GM23338 (cell line): ENCODE measurements around the gene ZC3H6. TPM values are rescaled to one million over a fixed set of nuclear protein-coding genes. Genes with fewer than 3 reads are reported as not detected.

ENCODE experiments used
- ATAC-seq: fragments of 200-7000 bp; cut with Tn5 transposase; 3 replicates; pipeline ENCODE4 v1.9.1; 2020
- DNase-seq: peaks from one replicate; pipeline ENCODE4 v3.0.0-alpha.2; 2015; ENCODE audit warnings: low spot score
- H2AFZ ChIP-seq: fragments of 200-600 bp; sonication (generic); 2 replicates; pipeline ENCODE4 v1.8.0; 2016; ENCODE audit warnings: antibody characterized with exemption, mild to moderate bottlenecking, moderate library complexity
- H3F3A ChIP-seq: fragments of 200-600 bp; sonication (generic); replicated peaks from 2 replicates; pipeline ENCODE4 v1.8.0; 2017; ENCODE audit warnings: antibody characterized with exemption, mixed run types, low read depth
- H3K27ac ChIP-seq: fragments of 200-600 bp; sonication (generic); 2 replicates; pipeline ENCODE4 v1.6.1; 2016; ENCODE audit warnings: low read depth
- H3K27me3 ChIP-seq: fragments of 200-600 bp; sonication (generic); 2 replicates; pipeline ENCODE4 v1.8.0; 2016; ENCODE audit warnings: mild to moderate bottlenecking, mixed run types, moderate library complexity; ENCODE audit not compliant: insufficient read depth
- H3K36me3 ChIP-seq: fragments of 200-600 bp; sonication (generic); 2 replicates; pipeline ENCODE4 v1.8.0; 2016; ENCODE audit warnings: mild to moderate bottlenecking; ENCODE audit not compliant: insufficient read depth
- H3K4me1 ChIP-seq: fragments of 200-600 bp; sonication (generic); 2 replicates; pipeline ENCODE4 v1.8.0; 2016; ENCODE audit warnings: mild to moderate bottlenecking, moderate library complexity; ENCODE audit not compliant: insufficient read depth
- H3K4me2 ChIP-seq: fragments of 200-600 bp; sonication (generic); 2 replicates; pipeline ENCODE4 v1.7.1; 2017; ENCODE audit warnings: mixed run types
- H3K4me3 ChIP-seq: fragments of 200-600 bp; sonication (generic); 2 replicates; pipeline ENCODE4 v1.6.1; 2016; ENCODE audit warnings: mixed run types
- H3K79me2 ChIP-seq: fragments of 200-600 bp; sonication (generic); replicated peaks from 2 replicates; pipeline ENCODE4 v1.8.0; 2017; ENCODE audit warnings: mild to moderate bottlenecking; ENCODE audit not compliant: insufficient read depth
- H3K9me2 ChIP-seq: fragments of 200-600 bp; sonication (generic); 2 replicates; pipeline ENCODE4 v1.8.0; 2017; ENCODE audit not compliant: insufficient read depth
- H4K20me1 ChIP-seq: fragments of 200-600 bp; sonication (generic); replicated peaks from 2 replicates; pipeline ENCODE4 v1.8.0; 2017; ENCODE audit warnings: mild to moderate bottlenecking; ENCODE audit not compliant: insufficient read depth
- H3K27ac Mint-ChIP-seq: 2 replicates; pipeline ENCODE4 v1.8.0; 2020; ENCODE audit warnings: inconsistent platforms, mild to moderate bottlenecking, moderate library complexity, mixed read lengths
- H3K27me3 Mint-ChIP-seq: 3 replicates; pipeline ENCODE4 v1.8.0; 2022; ENCODE audit warnings: low read depth, mild to moderate bottlenecking, moderate library complexity, mixed read lengths, inconsistent platforms; ENCODE audit not compliant: insufficient read depth, poor library complexity
- H3K36me3 Mint-ChIP-seq: 3 replicates; pipeline ENCODE4 v1.8.0; 2021; ENCODE audit warnings: low read depth, mild to moderate bottlenecking, inconsistent platforms, moderate library complexity, mixed read lengths
- H3K4me1 Mint-ChIP-seq: 3 replicates; pipeline ENCODE4 v1.8.0; 2020; ENCODE audit warnings: mild to moderate bottlenecking, inconsistent platforms, mixed read lengths
- H3K4me3 Mint-ChIP-seq: 3 replicates; pipeline ENCODE4 v1.8.0; 2021; ENCODE audit warnings: moderate library complexity, mild to moderate bottlenecking, inconsistent platforms, mixed read lengths
- H3K9me3 Mint-ChIP-seq: 3 replicates; pipeline ENCODE4 v1.8.0; 2020; ENCODE audit warnings: moderate library complexity, mild to moderate bottlenecking, inconsistent platforms, mixed read lengths
- CREB1 ChIP-seq: fragments of 250-450 bp; sonication (Bioruptor Pico); IDR thresholded peaks from 2 replicates; pipeline ENCODE4 v1.5.0; 2020; ENCODE audit warnings: low read depth, mild to moderate bottlenecking, moderate library complexity
- EZH2 ChIP-seq: fragments of 200-600 bp; sonication (generic); IDR thresholded peaks from one replicate; pipeline ENCODE4 v1.8.0; 2017; ENCODE audit warnings: antibody characterized with exemption, mild to moderate bottlenecking, low read depth; ENCODE audit not compliant: unreplicated experiment
- EZH2phosphoT487 ChIP-seq: fragments of 200-600 bp; sonication (generic); IDR thresholded peaks from one replicate; pipeline ENCODE4 v1.8.1; 2018; ENCODE audit warnings: antibody characterized with exemption; ENCODE audit not compliant: unreplicated experiment
- JUNB ChIP-seq: IDR thresholded peaks from one replicate; pipeline ENCODE4 v1.6.1; 2016; ENCODE audit warnings: antibody characterized with exemption; ENCODE audit not compliant: unreplicated experiment
- NANOG ChIP-seq: IDR thresholded peaks from 2 replicates; pipeline ENCODE4 v1.6.1; 2016; ENCODE audit warnings: antibody characterized with exemption, borderline replicate concordance
- POLR2AphosphoS5 ChIP-seq: IDR thresholded peaks from 2 replicates; pipeline ENCODE4 v1.6.1; 2016; ENCODE audit warnings: antibody characterized with exemption, low read depth
- STAT1 ChIP-seq: IDR thresholded peaks from one replicate; pipeline ENCODE4 v1.6.1; 2016; ENCODE audit warnings: antibody characterized with exemption; ENCODE audit not compliant: unreplicated experiment
- ZNF114 ChIP-seq: fragments of 250-450 bp; sonication (Bioruptor Pico); IDR thresholded peaks from 2 replicates; pipeline ENCODE4 v1.5.0; 2020; ENCODE audit warnings: mild to moderate bottlenecking, moderate library complexity
- ZNF331 ChIP-seq: fragments of 250-450 bp; sonication (Bioruptor Pico); IDR thresholded peaks from 2 replicates; pipeline ENCODE4 v1.5.0; 2020; ENCODE audit warnings: low read depth, mild to moderate bottlenecking, moderate library complexity
- polyA plus RNA-seq: library from polyadenylated mRNA; unstranded; fragments of >200 nt; fragmentation: Nextera tagmentation; extraction: Ambion mirVana; gene quantifications from 2 replicates; pipeline ENCODE4 v1.2.1, GENCODE V29; 2016
- total RNA-seq: library from RNA; depleted of rRNA; stranded (reverse); fragments of >200 nt; shearing (Covaris generic); gene quantifications from 2 replicates; pipeline ENCODE4 v1.2.3, GENCODE V29; 2014
- TF ChIP-seq, protein P1 (sequence below), 2 experiments: fragments of 200-600 bp in 1 of 2; sonication (generic) in 1 of 2; conservative IDR thresholded peaks; 2 replicates each; pipeline versions ENCODE4 v1.5.1 to v1.6.1; 2016 to 2017; ENCODE audit warnings: antibody characterized with exemption in 2 of 2, low read depth in 2 of 2, mild to moderate bottlenecking in 2 of 2, moderate library complexity in 1 of 2
- TF ChIP-seq, protein P2 (sequence below): fragments of 250-450 bp; sonication (Bioruptor Pico); IDR thresholded peaks from 2 replicates; pipeline ENCODE4 v1.5.0; 2020; ENCODE audit warnings: mild to moderate bottlenecking, moderate library complexity
- TF ChIP-seq, protein P3 (sequence below): IDR thresholded peaks from 2 replicates; pipeline ENCODE4 v1.6.1; 2016; ENCODE audit warnings: antibody characterized with exemption
- TF ChIP-seq, protein P4 (sequence below): IDR thresholded peaks from one replicate; pipeline ENCODE4 v1.6.1; 2018; ENCODE audit warnings: antibody characterized with exemption; ENCODE audit not compliant: unreplicated experiment

The ZC3H6 gene
- total and polyA plus RNA-seq, 2 experiments from 2014 or later, result 4.9 to 8.0 TPM

DNA sequence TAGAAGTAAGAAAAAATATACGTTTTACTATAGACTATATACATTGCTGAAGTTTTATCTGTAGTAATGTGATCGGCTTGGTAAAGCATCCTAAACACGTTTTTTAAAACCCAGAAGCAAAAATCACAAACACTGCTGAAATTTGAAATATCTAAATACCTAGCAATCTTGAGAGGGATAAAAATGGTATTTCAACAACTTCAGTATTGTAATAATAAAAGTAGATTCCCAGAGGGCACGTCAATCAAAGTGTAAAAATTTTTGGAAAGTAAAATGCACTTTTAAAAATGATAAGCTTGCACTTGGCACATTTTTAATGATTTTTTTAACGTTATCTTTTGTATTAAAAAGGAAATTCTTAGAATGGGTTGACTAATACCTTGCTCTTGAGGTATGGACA, 1.6 kb downstream of the ZC3H6 start:
- Mint-ChIP-seq H3K27ac (no peak overlapping the region), H3K27me3 (peaks cover under 1% of the 10 kb centered on the region), H3K4me1 (peaks cover 19% of the 10 kb centered on the region), H3K36me3 (no peaks in the 10 kb centered on the region), H3K9me3 (no peaks in the 10 kb centered on the region; the same call in 2 of the 3 replicates), H3K4me3 (peak overlapping the region; percentile 89)
- H2AFZ ChIP-seq, result no peak overlapping the region
- TF ChIP-seq NANOG (no peak), STAT1 (no peak), ZNF114 (CRISPR knock-in tag) (no peak), EZH2phosphoT487 (no peak), POLR2AphosphoS5 (no peak), ZNF331 (CRISPR knock-in tag) (no peak), CREB1 (CRISPR knock-in tag) (no peak), EZH2 (no peak), JUNB (no peak)
- TF ChIP-seq, protein P1, sequence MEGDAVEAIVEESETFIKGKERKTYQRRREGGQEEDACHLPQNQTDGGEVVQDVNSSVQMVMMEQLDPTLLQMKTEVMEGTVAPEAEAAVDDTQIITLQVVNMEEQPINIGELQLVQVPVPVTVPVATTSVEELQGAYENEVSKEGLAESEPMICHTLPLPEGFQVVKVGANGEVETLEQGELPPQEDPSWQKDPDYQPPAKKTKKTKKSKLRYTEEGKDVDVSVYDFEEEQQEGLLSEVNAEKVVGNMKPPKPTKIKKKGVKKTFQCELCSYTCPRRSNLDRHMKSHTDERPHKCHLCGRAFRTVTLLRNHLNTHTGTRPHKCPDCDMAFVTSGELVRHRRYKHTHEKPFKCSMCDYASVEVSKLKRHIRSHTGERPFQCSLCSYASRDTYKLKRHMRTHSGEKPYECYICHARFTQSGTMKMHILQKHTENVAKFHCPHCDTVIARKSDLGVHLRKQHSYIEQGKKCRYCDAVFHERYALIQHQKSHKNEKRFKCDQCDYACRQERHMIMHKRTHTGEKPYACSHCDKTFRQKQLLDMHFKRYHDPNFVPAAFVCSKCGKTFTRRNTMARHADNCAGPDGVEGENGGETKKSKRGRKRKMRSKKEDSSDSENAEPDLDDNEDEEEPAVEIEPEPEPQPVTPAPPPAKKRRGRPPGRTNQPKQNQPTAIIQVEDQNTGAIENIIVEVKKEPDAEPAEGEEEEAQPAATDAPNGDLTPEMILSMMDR (conservative IDR thresholded peaks at IDR 0.05; ENCODE audit: low read depth in 2 of 2), result no peak
- TF ChIP-seq, protein P2, sequence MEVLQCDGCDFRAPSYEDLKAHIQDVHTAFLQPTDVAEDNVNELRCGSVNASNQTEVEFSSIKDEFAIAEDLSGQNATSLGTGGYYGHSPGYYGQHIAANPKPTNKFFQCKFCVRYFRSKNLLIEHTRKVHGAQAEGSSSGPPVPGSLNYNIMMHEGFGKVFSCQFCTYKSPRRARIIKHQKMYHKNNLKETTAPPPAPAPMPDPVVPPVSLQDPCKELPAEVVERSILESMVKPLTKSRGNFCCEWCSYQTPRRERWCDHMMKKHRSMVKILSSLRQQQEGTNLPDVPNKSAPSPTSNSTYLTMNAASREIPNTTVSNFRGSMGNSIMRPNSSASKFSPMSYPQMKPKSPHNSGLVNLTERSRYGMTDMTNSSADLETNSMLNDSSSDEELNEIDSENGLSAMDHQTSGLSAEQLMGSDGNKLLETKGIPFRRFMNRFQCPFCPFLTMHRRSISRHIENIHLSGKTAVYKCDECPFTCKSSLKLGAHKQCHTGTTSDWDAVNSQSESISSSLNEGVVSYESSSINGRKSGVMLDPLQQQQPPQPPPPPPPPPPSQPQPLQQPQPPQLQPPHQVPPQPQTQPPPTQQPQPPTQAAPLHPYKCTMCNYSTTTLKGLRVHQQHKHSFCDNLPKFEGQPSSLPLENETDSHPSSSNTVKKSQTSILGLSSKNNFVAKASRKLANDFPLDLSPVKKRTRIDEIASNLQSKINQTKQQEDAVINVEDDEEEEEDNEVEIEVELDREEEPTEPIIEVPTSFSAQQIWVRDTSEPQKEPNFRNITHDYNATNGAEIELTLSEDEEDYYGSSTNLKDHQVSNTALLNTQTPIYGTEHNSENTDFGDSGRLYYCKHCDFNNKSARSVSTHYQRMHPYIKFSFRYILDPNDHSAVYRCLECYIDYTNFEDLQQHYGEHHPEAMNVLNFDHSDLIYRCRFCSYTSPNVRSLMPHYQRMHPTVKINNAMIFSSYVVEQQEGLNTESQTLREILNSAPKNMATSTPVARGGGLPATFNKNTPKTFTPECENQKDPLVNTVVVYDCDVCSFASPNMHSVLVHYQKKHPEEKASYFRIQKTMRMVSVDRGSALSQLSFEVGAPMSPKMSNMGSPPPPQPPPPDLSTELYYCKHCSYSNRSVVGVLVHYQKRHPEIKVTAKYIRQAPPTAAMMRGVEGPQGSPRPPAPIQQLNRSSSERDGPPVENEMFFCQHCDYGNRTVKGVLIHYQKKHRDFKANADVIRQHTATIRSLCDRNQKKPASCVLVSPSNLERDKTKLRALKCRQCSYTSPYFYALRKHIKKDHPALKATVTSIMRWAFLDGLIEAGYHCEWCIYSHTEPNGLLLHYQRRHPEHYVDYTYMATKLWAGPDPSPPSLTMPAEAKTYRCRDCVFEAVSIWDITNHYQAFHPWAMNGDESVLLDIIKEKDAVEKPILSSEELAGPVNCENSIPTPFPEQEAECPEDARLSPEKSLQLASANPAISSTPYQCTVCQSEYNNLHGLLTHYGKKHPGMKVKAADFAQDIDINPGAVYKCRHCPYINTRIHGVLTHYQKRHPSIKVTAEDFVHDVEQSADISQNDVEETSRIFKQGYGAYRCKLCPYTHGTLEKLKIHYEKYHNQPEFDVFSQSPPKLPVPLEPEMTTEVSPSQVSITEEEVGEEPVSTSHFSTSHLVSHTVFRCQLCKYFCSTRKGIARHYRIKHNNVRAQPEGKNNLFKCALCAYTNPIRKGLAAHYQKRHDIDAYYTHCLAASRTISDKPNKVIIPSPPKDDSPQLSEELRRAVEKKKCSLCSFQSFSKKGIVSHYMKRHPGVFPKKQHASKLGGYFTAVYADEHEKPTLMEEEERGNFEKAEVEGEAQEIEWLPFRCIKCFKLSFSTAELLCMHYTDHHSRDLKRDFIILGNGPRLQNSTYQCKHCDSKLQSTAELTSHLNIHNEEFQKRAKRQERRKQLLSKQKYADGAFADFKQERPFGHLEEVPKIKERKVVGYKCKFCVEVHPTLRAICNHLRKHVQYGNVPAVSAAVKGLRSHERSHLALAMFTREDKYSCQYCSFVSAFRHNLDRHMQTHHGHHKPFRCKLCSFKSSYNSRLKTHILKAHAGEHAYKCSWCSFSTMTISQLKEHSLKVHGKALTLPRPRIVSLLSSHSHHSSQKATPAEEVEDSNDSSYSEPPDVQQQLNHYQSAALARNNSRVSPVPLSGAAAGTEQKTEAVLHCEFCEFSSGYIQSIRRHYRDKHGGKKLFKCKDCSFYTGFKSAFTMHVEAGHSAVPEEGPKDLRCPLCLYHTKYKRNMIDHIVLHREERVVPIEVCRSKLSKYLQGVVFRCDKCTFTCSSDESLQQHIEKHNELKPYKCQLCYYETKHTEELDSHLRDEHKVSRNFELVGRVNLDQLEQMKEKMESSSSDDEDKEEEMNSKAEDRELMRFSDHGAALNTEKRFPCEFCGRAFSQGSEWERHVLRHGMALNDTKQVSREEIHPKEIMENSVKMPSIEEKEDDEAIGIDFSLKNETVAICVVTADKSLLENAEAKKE (CRISPR knock-in tag), result no peak
- TF ChIP-seq, protein P3, sequence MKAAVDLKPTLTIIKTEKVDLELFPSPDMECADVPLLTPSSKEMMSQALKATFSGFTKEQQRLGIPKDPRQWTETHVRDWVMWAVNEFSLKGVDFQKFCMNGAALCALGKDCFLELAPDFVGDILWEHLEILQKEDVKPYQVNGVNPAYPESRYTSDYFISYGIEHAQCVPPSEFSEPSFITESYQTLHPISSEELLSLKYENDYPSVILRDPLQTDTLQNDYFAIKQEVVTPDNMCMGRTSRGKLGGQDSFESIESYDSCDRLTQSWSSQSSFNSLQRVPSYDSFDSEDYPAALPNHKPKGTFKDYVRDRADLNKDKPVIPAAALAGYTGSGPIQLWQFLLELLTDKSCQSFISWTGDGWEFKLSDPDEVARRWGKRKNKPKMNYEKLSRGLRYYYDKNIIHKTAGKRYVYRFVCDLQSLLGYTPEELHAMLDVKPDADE, result no peak
- TF ChIP-seq, protein P4, sequence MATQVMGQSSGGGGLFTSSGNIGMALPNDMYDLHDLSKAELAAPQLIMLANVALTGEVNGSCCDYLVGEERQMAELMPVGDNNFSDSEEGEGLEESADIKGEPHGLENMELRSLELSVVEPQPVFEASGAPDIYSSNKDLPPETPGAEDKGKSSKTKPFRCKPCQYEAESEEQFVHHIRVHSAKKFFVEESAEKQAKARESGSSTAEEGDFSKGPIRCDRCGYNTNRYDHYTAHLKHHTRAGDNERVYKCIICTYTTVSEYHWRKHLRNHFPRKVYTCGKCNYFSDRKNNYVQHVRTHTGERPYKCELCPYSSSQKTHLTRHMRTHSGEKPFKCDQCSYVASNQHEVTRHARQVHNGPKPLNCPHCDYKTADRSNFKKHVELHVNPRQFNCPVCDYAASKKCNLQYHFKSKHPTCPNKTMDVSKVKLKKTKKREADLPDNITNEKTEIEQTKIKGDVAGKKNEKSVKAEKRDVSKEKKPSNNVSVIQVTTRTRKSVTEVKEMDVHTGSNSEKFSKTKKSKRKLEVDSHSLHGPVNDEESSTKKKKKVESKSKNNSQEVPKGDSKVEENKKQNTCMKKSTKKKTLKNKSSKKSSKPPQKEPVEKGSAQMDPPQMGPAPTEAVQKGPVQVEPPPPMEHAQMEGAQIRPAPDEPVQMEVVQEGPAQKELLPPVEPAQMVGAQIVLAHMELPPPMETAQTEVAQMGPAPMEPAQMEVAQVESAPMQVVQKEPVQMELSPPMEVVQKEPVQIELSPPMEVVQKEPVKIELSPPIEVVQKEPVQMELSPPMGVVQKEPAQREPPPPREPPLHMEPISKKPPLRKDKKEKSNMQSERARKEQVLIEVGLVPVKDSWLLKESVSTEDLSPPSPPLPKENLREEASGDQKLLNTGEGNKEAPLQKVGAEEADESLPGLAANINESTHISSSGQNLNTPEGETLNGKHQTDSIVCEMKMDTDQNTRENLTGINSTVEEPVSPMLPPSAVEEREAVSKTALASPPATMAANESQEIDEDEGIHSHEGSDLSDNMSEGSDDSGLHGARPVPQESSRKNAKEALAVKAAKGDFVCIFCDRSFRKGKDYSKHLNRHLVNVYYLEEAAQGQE, result no peak
- H4K20me1 ChIP-seq, result no peaks in the 10 kb centered on the region
- 0 out of 2 replicates have a peak overlapping the region, but pooled peaks have one; percentile 88 for H3K27ac ChIP-seq
- H3K4me2 ChIP-seq, result peak overlapping the region; percentile 88
- peak overlapping the region; percentile 65 for H3K4me3 ChIP-seq
- no peaks in the 10 kb centered on the region for H3K79me2 ChIP-seq
- H3F3A ChIP-seq, result no peaks in the 10 kb centered on the region
- H3K36me3 ChIP-seq, result no peaks in the 10 kb centered on the region
- DNase-seq (no peak), ATAC-seq (no peak)
- H3K27me3 ChIP-seq, result no peaks in the 10 kb centered on the region
- H3K9me2 ChIP-seq, result no peaks in the 10 kb centered on the region
- peaks cover 7% of the 10 kb centered on the region; the same call in 1 of the 2 replicates for H3K4me1 ChIP-seq
